Muscle of back (tissue), 13 donors: ENCODE data around the gene PIAS2. TPM values are rescaled to one million over a fixed set of nuclear protein-coding genes. Genes with fewer than 3 reads are reported as not detected.
"Not testable (repeated sequence)": the region's sequence is repeated elsewhere in the genome, so short reads cannot be mapped to it uniquely, and the experiment has no call there.

Source experiments
- DNase-seq, 3 donors: peaks; one replicate each; pipeline versions ENCODE4 v3.0.0 to v3.0.0-alpha.2; 2013
- long read RNA-seq, 9 donors: transcript quantifications; one replicate each; lab custom pipeline, GENCODE V29; 2026
- polyA plus RNA-seq, 10 donors: library from polyadenylated mRNA; unstranded; fragments of 120-200 nt; gene quantifications; one replicate each; pipeline ENCODE4 v1.2.1, GENCODE V29; 2013; ENCODE audit not compliant: insufficient read length in 10 of 10

The PIAS2 gene, protein sequence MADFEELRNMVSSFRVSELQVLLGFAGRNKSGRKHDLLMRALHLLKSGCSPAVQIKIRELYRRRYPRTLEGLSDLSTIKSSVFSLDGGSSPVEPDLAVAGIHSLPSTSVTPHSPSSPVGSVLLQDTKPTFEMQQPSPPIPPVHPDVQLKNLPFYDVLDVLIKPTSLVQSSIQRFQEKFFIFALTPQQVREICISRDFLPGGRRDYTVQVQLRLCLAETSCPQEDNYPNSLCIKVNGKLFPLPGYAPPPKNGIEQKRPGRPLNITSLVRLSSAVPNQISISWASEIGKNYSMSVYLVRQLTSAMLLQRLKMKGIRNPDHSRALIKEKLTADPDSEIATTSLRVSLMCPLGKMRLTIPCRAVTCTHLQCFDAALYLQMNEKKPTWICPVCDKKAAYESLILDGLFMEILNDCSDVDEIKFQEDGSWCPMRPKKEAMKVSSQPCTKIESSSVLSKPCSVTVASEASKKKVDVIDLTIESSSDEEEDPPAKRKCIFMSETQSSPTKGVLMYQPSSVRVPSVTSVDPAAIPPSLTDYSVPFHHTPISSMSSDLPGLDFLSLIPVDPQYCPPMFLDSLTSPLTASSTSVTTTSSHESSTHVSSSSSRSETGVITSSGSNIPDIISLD
- 10 to 100 TPM; 18.3 to 31.7 (median 24.4) TPM for polyA plus RNA-seq
- long read RNA-seq, donor 1, full-length matches to known transcripts, result 2 of 2 reads
- long read RNA-seq, donor 1, partial matches to known transcripts, result 0 of 2 reads
- long read RNA-seq, donor 1, other reads (novel, unspliced or antisense), result 0 of 2 reads
- long read RNA-seq, donor 2, result 0 reads
- long read RNA-seq, donor 3, result 0 reads
- long read RNA-seq, donor 4, result 0 reads
- long read RNA-seq, donor 5, result 0 reads
- long read RNA-seq, donor 6, full-length matches to known transcripts, result 3 of 3 reads
- long read RNA-seq, donor 6, partial matches to known transcripts, result 0 of 3 reads
- long read RNA-seq, donor 6, other reads (novel, unspliced or antisense), result 0 of 3 reads
- long read RNA-seq, donor 7, full-length matches to known transcripts, result 3 of 3 reads
- long read RNA-seq, donor 7, partial matches to known transcripts, result 0 of 3 reads
- long read RNA-seq, donor 7, other reads (novel, unspliced or antisense), result 0 of 3 reads
- long read RNA-seq, donor 8, full-length matches to known transcripts, result 1 of 1 reads
- long read RNA-seq, donor 8, partial matches to known transcripts, result 0 of 1 reads
- long read RNA-seq, donor 8, other reads (novel, unspliced or antisense), result 0 of 1 reads
- long read RNA-seq, donor 9, result 0 reads

DNA sequence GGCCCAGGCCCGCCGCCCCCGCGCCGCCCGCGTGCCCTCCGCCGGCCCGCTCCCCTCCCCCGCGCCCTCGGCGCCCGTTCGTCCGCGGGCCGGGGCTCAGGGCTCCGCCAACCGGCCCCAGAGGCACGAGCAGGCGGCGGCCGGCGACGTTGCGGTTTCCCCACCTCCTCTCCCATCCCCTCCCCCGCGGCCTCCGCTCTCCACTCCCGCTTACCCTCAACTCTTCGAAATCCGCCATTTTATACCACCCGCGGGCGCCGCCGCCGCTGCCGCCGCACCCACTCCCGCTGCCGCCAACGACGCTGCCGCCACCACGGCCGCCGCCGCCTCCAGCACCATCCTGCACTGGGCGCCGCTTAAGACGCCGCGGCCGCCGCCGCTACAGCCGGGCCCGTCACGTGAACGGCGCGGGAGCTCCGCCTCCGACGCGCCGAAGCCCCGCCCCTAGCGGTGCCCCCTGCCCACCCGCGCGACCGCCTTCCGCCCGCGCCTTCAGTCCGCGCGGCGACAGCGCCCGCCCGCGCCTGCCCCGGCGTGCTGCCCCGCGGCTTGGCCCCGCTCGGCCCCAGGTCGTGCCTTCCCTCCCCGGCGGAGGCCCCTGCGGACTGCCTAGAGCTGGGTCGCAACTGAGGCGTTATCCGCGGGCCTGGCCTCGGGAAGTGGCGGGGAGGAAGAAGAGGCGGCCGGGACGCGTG lies at the start of gene PIAS2, which contains the start of gene KATNAL2:
TSS of gene PIAS2 (minus strand) at position 400 of the 695 bp plus-strand sequence. CDS start at position 238, 162 bp downstream.
TSS of gene KATNAL2 (plus strand) at position 495 of the 695 bp plus-strand sequence. CDS start 29,271 bp downstream, outside the sequence.
- DNase-seq, result peak; percentile 73 to 92 (median 85)

DNA sequence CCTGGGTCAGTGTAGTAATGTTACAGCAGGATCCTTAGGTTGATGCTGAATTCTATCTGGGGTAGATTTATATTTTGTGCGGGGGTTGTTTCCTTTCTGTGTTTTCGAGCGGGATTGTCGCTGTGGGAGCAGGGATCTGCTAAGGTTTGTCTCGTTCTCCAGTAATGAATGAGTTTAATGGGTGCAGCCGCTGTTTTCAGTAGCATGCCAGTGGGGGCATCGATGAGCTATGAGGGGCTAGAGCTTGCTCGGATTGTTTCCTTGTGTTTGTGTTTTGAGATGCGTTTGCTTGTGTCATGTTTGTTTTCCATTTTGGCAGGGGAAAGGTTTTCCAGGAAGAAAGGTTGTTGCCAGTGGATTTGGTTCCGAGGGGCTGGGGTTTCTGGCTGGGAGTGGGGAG lies 49.0 kb upstream of the PIAS2 start:
- DNase-seq, result not testable (repeated sequence)

DNA sequence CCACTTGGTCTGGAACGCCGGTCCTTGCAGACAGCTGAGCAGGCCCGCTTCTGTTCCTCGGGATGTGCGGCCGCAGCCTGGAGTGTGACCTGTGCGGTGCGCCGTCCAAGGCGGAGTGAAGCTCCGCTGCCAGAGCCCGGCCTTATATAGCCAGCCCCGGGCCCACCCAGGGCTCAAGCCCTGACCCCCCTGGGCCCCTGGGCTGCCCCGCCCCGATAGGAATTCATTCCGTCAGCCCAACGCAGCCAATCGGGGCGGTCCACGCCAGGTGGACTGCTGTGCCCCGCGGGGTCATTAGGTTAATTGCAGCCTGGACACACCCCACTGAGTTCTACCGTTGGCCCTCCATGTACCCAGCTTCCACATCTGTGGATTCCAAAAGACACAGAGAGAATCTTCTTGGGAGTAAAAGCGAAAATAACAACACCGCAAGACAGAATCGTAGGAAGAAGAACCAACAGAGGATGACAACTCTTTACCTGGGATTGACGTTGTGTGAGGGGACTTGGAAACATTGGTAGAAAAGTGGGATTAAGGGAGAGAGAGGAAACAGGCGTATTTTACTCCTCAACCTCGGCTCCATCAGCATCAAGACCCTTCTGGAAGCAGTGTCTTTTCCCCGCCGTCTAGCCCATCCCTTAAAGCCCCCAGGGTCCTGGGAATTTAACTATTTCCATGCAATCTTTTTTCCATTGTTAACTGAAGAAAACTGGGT lies 47.4 kb upstream of the PIAS2 start:
- DNase-seq, result not testable (repeated sequence)

DNA sequence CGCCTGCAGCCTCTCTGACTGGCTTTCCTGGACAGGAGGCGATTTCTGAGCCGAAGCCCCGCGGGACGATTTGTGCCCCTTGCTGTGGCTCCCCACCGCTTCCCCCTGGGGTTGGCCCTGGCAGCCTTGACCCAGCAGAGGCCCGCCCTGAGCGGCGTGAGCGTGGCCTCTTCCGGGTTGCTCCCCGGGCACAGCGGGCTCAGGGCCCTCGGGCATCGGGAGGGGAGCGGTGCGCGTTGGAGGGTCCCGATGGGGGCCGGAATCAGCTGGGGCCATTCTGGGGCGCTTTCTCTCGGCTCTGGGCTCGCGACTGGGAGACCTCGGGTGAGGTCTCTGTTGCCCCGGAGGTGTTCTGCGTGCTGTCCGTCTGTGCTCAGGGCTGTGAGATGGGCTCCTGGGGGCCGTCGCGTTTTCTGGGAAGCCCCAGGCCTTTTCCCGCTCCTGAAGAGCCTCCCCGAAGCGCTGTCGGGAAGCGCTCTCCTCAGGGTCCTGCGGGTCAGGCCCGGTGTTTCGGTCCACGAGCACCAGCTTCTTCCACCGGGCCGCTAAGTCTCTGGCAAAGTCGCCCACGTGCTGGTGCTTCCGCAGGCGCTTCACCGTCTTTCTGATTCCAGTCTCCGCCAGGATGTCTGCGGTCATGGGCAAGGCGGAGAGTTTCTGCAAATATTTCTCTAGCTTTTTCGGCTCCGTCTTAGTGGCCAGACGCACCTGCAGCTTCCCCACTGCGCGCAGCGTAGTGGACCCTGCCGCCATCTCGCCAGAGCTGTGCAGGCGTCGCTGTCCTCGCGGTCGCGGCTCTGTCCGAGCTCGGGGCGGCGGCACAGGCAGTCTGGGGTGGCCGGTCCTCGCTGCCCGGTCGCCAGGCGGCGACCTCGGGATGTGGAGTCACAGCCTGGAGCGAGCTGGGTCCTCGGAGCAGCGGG lies 46.6 kb upstream of the PIAS2 start:
- not testable (repeated sequence) for DNase-seq

DNA sequence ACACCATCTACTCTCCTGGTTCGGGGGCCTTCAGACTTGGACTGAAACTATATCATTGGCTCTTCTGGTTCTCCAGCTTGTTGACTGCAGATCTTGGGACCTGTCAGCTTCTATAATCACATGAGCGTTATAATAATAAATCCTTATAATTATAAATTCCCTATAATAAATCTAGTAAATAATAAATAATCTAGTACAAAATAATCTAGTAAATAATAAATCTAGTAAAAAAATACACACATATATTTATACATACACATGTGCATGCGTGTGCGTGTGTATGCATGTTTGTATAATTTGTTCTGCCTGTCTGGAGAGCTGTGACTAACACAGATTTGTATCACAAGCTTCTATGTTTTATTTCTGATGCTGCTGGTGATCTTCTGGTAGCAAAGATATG lies 40.9 kb upstream of the PIAS2 start:
- DNase-seq, result no peak

DNA sequence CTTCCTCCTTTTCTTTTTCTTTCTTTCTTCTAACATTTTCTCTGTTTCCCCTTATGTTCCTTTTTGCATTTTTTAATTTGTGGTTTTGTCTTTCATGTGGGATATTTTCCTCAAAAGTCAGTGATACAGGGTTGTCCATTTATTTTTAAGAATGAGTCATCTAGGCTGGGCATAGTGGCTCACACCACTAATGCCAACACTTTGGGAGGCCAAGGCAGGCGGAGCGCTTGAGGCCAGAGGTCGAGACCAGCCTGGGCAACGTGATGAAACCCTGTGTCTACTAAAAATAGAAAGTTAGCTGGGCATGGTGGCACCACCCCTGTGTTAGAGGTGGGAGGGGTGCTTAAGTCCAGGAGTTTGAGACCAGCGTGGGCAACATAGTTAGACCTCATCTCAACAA lies 35.9 kb upstream of the PIAS2 start:
- DNase-seq, result no peak

DNA sequence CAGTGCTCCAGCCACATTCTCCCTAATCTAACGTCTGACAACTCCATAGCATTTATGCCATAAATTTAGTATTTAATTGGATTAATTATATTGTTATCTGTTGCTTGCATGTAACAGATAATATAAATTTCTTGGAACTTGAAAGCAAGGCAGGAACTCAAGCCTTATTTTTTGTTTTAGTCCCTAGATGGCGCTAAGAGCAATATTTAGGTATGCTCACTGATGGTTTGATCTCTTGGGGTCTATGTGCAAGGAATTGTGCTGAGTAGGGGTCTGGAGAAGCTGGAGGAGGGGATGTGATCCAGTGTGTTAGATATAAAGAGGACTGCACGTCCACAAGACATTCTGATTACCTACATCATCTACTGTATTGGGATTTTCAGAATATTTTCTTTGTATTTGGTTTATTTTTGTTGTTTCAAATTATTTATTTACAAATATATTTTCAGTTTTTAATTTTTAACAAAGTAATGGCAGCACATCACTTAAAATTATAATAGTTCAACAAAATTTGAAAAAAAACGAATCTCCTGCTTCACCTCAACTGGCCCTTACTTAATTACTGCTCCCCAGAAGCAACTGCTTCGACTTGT lies 32.9 kb upstream of the PIAS2 start:
- no peak for DNase-seq

DNA sequence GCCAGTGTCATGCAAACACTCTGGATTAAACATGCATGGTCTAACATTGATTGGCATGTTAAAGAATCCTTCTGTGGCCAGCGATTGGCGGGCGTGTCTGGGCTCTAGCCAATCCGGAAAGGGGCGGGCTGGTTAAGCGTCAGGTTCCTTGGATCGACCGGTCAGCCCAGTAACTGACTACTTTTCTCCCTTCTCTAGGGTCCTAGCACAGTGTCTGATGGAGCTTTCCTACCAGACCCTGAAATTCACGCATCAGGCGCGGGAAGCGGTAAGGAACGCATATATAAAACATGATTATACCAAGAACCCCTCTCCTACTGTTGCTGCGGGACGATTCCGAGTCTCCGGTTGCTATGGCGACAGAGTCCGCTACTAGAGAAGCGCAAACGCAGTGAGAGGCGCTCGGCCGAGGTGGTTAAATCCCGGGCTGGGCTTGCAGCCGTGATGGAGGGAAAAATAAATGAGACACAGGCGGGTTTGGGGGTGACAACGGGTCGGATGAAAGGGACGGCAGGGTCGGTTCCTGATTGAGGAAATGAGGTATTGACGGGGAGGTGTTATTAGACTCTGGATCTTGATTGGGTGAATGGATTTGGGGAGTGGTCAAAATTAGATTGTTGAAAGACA lies 29.5 kb upstream of the PIAS2 start:
- peak; percentile 74 to 93 (median 82) for DNase-seq

DNA sequence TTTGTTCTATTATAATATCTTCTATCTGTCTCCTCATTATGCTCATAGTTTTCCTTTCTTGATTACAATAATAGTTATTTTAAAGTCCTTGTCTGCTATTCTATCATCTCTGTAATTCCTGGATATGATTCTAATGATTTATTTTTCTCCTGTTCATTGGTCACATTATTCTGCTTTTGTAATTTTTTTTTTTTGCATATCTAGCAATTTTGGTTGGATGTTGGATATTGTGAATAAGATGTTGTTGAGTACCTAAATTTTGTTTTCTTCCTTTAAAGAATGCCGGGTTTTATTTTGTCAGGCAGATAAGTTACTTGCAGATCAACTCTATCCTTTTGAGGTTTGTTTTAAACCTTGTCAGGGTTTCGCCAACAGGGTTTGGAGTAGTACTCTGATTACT lies 25.3 kb upstream of the PIAS2 start:
- DNase-seq, result no peak

DNA sequence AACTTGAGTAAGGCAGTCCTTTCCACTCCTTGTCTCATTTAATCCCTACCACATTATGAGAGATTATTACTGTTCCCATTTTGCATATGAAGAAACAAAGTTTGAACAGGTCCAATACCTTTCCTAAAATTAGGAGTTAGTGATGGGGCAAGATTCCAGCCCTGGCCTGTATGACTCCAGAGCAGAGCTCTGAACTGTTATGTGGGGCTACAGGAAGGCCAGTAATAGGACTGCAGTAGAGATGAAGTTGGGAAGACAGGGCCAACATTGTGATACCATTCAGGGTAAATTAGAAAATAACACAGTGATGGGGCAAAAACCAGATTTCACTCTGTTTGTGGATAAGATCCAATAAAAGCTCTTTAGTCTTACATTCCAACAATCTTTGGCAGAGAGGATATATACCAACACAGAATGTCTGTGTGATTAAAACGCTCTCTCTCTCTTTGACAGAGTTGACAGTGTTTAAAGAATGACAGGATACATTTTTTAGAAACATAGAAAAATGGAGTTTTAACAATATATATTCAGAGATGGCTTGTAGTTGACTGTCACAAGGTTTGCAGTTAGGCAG lies 22.8 kb upstream of the PIAS2 start:
- DNase-seq, result no peak

DNA sequence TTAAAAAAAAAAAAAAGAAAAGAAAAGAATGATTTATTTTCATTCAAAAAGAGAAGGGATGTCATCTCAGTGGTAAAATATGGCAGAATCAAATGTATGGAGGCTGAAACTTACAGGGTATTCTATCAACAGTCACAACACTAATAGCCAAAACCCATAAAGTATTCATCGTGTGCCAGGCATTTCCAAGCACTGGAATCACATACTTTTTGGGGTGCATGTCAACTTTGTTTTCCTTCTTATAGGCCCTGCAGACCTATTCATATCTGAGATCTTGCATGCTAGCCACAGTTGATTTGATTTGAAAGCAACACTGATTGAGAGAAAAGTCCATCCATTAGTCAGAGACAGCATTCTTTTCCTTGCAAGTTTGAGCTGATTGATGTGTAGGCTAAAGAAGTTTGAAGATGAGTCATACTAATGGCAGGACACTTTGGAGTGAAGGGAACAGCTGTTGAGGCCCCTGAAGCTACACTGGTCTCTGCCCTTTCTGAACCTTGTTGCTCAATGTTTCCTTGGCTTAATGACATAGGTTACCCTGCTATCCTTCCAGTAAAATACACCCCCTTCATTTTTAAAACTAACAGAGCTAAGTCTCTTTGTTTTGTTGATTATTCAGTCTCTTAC lies 22.1 kb upstream of the PIAS2 start:
- peak; percentile 26 to 66 (median 30) for DNase-seq

DNA sequence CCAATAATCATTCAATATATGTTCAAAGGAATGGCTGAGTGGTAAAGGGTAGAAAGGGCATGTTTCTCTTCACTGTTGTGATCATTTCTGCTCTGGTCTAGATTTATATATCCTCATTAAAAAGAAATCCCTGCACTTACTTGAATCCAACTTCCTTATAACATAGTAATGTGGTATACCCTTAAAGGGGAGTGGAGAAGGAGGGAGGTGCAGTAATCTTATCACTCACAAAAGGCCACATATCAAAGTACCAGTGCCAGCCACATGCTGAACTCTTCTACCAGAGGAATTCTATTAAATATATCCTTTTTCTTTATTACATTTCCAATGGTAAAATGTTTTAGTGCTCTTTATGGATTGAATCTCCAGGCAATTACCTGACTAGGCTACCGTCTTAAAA lies 3.3 kb upstream of the PIAS2 start:
- no peak for DNase-seq

DNA sequence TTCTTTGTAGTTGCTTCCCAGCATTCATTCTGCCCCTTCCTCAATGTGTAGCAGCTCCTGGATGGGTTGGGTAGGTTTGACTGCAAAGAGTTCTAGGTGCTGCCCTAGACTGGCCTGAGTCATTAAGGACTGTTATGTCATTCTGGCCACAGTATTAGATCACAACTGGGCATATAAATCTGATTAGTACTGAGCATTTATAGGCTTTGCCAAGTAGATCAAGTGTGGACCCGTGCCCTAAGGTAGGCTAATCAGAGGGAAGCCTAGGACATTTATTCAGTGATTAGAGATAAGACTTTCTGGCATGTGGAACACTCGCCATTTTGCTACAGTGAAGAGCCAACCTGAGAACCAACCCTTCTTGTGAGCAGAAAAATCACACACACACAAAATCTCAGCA lies 2.8 kb upstream of the PIAS2 start:
- DNase-seq, result no peak

DNA sequence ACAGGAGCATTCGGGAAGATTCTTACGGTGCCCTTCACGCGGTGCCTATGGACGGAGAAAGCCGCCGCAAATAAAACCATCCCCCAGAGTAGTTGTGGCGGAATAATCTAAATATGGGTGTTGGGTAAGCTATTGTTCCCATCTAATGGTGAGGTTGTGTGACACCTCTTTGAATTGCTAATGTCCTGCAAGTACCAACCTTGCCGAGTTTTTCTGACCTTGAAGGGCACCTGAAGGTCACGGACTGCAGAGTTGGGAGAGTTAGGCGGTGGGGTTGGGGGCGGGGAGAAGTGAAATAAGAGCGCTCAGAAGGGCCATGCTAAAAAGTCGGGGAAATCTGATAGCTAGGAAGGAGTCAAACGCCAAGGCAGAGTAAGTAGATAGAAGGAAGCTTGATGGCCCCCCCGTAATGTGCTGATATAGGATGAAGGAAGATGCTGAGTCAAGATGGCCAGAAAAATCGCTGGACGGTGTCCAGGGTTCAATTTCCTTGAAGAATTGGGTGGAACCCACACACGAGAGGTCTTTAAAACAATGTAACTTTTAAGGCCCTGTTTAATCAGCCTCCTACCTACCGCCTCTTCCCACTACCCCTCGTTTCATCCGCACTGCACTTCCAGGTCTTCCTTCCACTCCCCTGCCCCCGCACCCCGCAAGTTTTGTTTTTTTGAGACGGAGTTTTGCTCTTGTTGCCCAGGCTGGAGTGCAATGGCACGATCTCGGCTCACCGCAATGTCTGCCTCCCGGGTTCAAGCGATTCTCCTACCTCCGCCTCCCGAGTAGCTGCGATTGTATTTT lies 695 bp upstream of the PIAS2 start:
- DNase-seq, result peak; percentile 47 to 82 (median 58)

DNA sequence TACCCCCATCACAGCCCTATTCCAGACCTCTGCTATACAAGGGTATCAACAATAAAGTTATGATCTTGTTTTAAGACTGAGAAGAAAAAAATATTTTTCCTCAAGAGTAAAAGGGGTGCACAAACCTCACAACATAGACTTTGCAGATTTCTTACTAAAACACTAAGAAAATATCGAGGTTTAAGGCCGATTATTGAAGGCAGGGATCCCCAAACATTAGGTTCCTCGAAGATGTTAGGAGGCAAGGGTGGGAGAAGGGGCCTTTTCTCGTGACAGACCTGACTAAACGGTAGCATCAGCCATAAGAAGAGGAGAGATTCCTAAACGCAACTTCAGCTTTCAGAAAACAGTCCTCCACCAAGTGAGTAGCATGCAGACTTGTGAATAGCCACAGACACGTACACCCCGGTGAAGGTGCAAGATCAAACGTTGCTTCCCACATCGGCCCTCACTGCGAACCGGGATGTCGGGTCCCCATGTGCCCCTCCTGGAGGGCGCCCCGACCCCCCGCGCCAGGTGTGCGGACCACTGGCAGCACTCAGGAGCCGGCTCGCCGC lies 678 bp downstream of the PIAS2 start:
- peak; percentile 24 to 83 (median 27) for DNase-seq
